GM21390 (cell line): Measurements from ENCODE around the gene PSMB10.

Experiments
- ATAC-seq: cut with Tn5 transposase; IDR thresholded peaks from one replicate; pipeline ENCODE4 v1.9.1; 2021; ENCODE audit not compliant: unreplicated experiment

Gene PSMB10

GRCh38 chr16:67964477-67965131 lies 28.0 kb upstream of the PSMB10 start:
- no peak for ATAC-seq

GRCh38 chr16:67963662-67964321 lies 27.1 kb upstream of the PSMB10 start:
- ATAC-seq: no peak

- ATAC-seq: no peak
These were observed 26.6 kb upstream of the PSMB10 start for GRCh38 chr16:67963292-67963661.

GRCh38 chr16:67962135-67962534 lies 25.5 kb upstream of the PSMB10 start:
- ATAC-seq: no peak

- ATAC-seq: no peak
These were observed 24.9 kb upstream of the PSMB10 start for GRCh38 chr16:67961551-67961957.

- ATAC-seq: no peak
These were observed 23.1 kb upstream of the PSMB10 start for GRCh38 chr16:67959536-67960329.

- no peak for ATAC-seq
These were observed 21.0 kb upstream of the PSMB10 start for GRCh38 chr16:67957622-67958021.

GRCh38 chr16:67954421-67955196 lies 18.0 kb upstream of the PSMB10 start:
- no peak for ATAC-seq

- ATAC-seq: no peak
These were observed 17.2 kb upstream of the PSMB10 start for GRCh38 chr16:67953641-67954375.

GRCh38 chr16:67951485-67951884 lies 14.8 kb upstream of the PSMB10 start:
- ATAC-seq: no peak

- no peak for ATAC-seq
These were observed 13.7 kb upstream of the PSMB10 start for GRCh38 chr16:67950335-67950843.

- no peak for ATAC-seq
These were observed 13.0 kb upstream of the PSMB10 start for GRCh38 chr16:67949645-67950044.

GRCh38 chr16:67948015-67948414 lies 11.4 kb upstream of the PSMB10 start:
- no peak for ATAC-seq

GRCh38 chr16:67946966-67947558 lies 10.4 kb upstream of the PSMB10 start:
- no peak for ATAC-seq

GRCh38 chr16:67946128-67946569 lies 9.5 kb upstream of the PSMB10 start:
- no peak for ATAC-seq

GRCh38 chr16:67945392-67945933 lies 8.8 kb upstream of the PSMB10 start:
- no peak for ATAC-seq

GRCh38 chr16:67944690-67945391 lies 8.2 kb upstream of the PSMB10 start:
- ATAC-seq: no peak

- ATAC-seq: no peak
These were observed 7.2 kb upstream of the PSMB10 start, which contains the start of gene LCAT for GRCh38 chr16:67943619-67944504. Gene LCAT (minus strand): TSS chr16:67944120. CDS start chr16:67944101, 19 bp downstream.
